ENCODE data around the gene EEF1AKMT2. TPM values are rescaled to one million over a fixed set of nuclear protein-coding genes. Genes with fewer than 3 reads are reported as not detected.

EEF1AKMT2 gene
- total RNA-seq, 1 donor from 2014 or later, result 23.0 TPM

GRCh38 chr10:124711145-124711544 lies 80.5 kb downstream of the EEF1AKMT2 start:
- H3K9me3 Mint-ChIP-seq, result no peaks in the 10 kb centered on the region
- no peaks in the 10 kb centered on the region for H3K27me3 Mint-ChIP-seq (ENCODE audit: low read depth)
- peaks cover 67% of the 10 kb centered on the region for H3K4me1 Mint-ChIP-seq
- H3K27ac Mint-ChIP-seq, result peak overlapping the region; percentile 94
- H3K4me3 Mint-ChIP-seq, result no peak overlapping the region
- no peaks in the 10 kb centered on the region for H3K36me3 Mint-ChIP-seq
- DNase-seq (ENCODE audit: low spot score in 2 of 2, unreplicated experiment in 2 of 2), result no peak
- no peak for TF ChIP-seq CTCF (IDR thresholded peaks at IDR 0.05; ENCODE audit: unreplicated experiment)

GRCh38 chr10:124710266-124710881 lies 81.3 kb downstream of the EEF1AKMT2 start:
- no peak for DNase-seq (ENCODE audit: low spot score in 2 of 2, unreplicated experiment in 2 of 2)
- Mint-ChIP-seq H3K4me1 (peaks cover 61% of the 10 kb centered on the region), H3K36me3 (no peaks in the 10 kb centered on the region), H3K9me3 (no peaks in the 10 kb centered on the region), H3K27ac (peak overlapping the region; percentile 94), H3K4me3 (no peak overlapping the region), H3K27me3 (ENCODE audit: low read depth) (no peaks in the 10 kb centered on the region)
- TF ChIP-seq CTCF (IDR thresholded peaks at IDR 0.05; ENCODE audit: unreplicated experiment), result no peak

- peak overlapping the region; percentile 94 for H3K27ac Mint-ChIP-seq
These were observed 81.8 kb downstream of the EEF1AKMT2 start for GRCh38 chr10:124709861-124710260.

GRCh38 chr10:124708922-124709520 lies 82.7 kb downstream of the EEF1AKMT2 start:
- no peak for TF ChIP-seq CTCF (IDR thresholded peaks at IDR 0.05; ENCODE audit: unreplicated experiment)
- Mint-ChIP-seq H3K4me1 (peaks cover 59% of the 10 kb centered on the region), H3K27ac (peak overlapping the region; percentile 94), H3K27me3 (ENCODE audit: low read depth) (no peaks in the 10 kb centered on the region), H3K36me3 (no peaks in the 10 kb centered on the region), H3K4me3 (no peak overlapping the region), H3K9me3 (no peaks in the 10 kb centered on the region)
- DNase-seq (ENCODE audit: low spot score in 2 of 2, unreplicated experiment in 2 of 2), result no peak

More at GRCh38 chr10:124709861-124710260, 81.8 kb downstream of the EEF1AKMT2 start:
- no peaks in the 10 kb centered on the region for H3K9me3 Mint-ChIP-seq
- no peaks in the 10 kb centered on the region for H3K36me3 Mint-ChIP-seq
- TF ChIP-seq CTCF (IDR thresholded peaks at IDR 0.05; ENCODE audit: unreplicated experiment), result no peak
- peaks cover 60% of the 10 kb centered on the region for H3K4me1 Mint-ChIP-seq
- DNase-seq (ENCODE audit: low spot score in 2 of 2, unreplicated experiment in 2 of 2), result no peak
- H3K27me3 Mint-ChIP-seq (ENCODE audit: low read depth), result no peaks in the 10 kb centered on the region
- no peak overlapping the region for H3K4me3 Mint-ChIP-seq

- Mint-ChIP-seq H3K36me3 (no peaks in the 10 kb centered on the region), H3K27me3 (ENCODE audit: low read depth) (no peaks in the 10 kb centered on the region), H3K27ac (peak overlapping the region; percentile 94), H3K9me3 (no peaks in the 10 kb centered on the region), H3K4me3 (peak overlapping the region; percentile 2), H3K4me1 (peaks cover 55% of the 10 kb centered on the region)
- no peak for DNase-seq (ENCODE audit: low spot score in 2 of 2, unreplicated experiment in 2 of 2)
- no peak for TF ChIP-seq CTCF (IDR thresholded peaks at IDR 0.05; ENCODE audit: unreplicated experiment)
These were observed 83.4 kb downstream of the EEF1AKMT2 start for GRCh38 chr10:124708246-124708779.

Other genes starting within 250 kb of the EEF1AKMT2 start
- gene FAM53B, start 47.5 kb downstream of the EEF1AKMT2 start, total RNA-seq, result 40.7 to 43.0 TPM (median 42.0 TPM) in 3 replicates
- 13.7 to 14.8 TPM (median 14.1 TPM) in 3 replicates for gene ABRAXAS2, start 9.9 kb upstream of the EEF1AKMT2 start, total RNA-seq
- gene ZRANB1, start 150.2 kb upstream of the EEF1AKMT2 start, total RNA-seq, result 30.2 to 31.2 TPM (median 30.8 TPM) in 3 replicates